PC-9 (cell line): ENCODE results near the gene RIMBP2. TPM values are rescaled to one million over a fixed set of nuclear protein-coding genes. Genes with fewer than 3 reads are reported as not detected.

Source experiments
- BruUV-seq: library from RNA; stranded (reverse); fragments of 400-500 nt; replicated peaks from 2 replicates; lab custom pipeline; 2021; lab: Mats Ljungman, UMichigan
- CTCF ChIA-PET: fragments of 300-600 bp; sonication (Branson Sonifier 250); formaldehyde crosslinking; loops from one replicate; lab custom pipeline; 2022; ENCODE audit warnings: antibody characterized with exemption; lab: Charles Lee
- POLR2A ChIA-PET: fragments of 300-600 bp; sonication (Branson Sonifier 250); formaldehyde crosslinking; loops from one replicate; lab custom pipeline; 2022; ENCODE audit warnings: antibody characterized with exemption; ENCODE audit not compliant: unreplicated experiment; lab: Charles Lee
- DNase-seq, 2 experiments: peaks; one replicate each; pipeline versions ENCODE4 v3.0.0 to v3.0.0-alpha.2; 2015 to 2022; ENCODE audit warnings: mixed read lengths in 1 of 2
- H2AFZ ChIP-seq: fragments of 200-600 bp; sonication (generic); 2 replicates; pipeline ENCODE4 v1.8.1; 2017; ENCODE audit warnings: antibody characterized with exemption
- H3F3A ChIP-seq: fragments of 200-600 bp; sonication (generic); 2 replicates; pipeline ENCODE4 v1.8.1; 2017; ENCODE audit warnings: antibody characterized with exemption, mild to moderate bottlenecking, low read depth; ENCODE audit not compliant: insufficient read depth
- H3K27ac ChIP-seq: fragments of 200-600 bp; sonication (generic); 2 replicates; pipeline ENCODE4 v1.6.1; 2016; ENCODE audit warnings: mixed run types
- H3K27me3 ChIP-seq: fragments of 200-600 bp; sonication (generic); 2 replicates; pipeline ENCODE4 v1.6.1; 2016; ENCODE audit warnings: low read depth, mixed run types; ENCODE audit not compliant: insufficient read depth
- H3K36me3 ChIP-seq: fragments of 200-600 bp; sonication (generic); 2 replicates; pipeline ENCODE4 v1.6.1; 2016; ENCODE audit warnings: low read depth, mixed run types
- H3K4me1 ChIP-seq: fragments of 200-600 bp; sonication (generic); replicated peaks from 2 replicates; pipeline ENCODE4 v1.6.1; 2016; ENCODE audit warnings: mixed run types; ENCODE audit not compliant: insufficient read depth
- H3K4me2 ChIP-seq: fragments of 200-600 bp; sonication (generic); 2 replicates; pipeline ENCODE4 v1.6.1; 2017; ENCODE audit warnings: mixed run types
- H3K4me3 ChIP-seq: fragments of 200-600 bp; sonication (generic); 2 replicates; pipeline ENCODE4 v1.6.1; 2016; ENCODE audit warnings: mixed run types
- H3K79me2 ChIP-seq: fragments of 200-600 bp; sonication (generic); 2 replicates; pipeline ENCODE4 v1.6.1; 2017; ENCODE audit warnings: low read depth, mixed run types
- H3K9me2 ChIP-seq: fragments of 200-600 bp; sonication (generic); 2 replicates; pipeline ENCODE4 v1.8.1; 2017; ENCODE audit warnings: mild to moderate bottlenecking; ENCODE audit not compliant: insufficient read depth
- H3K9me3 ChIP-seq: fragments of 200-600 bp; sonication (generic); 2 replicates; pipeline ENCODE4 v1.8.1; 2016; ENCODE audit warnings: low read depth; ENCODE audit not compliant: insufficient read depth
- H4K20me1 ChIP-seq: fragments of 200-600 bp; sonication (generic); 2 replicates; pipeline ENCODE4 v1.8.1; 2017; ENCODE audit not compliant: insufficient read depth
- CTCF ChIP-seq: fragments of 200-600 bp; sonication (generic); conservative IDR thresholded peaks from 2 replicates; pipeline ENCODE4 v1.6.1; 2017; ENCODE audit warnings: mixed run types, antibody characterized with exemption, mild to moderate bottlenecking, moderate library complexity
- EZH2 ChIP-seq: fragments of 200-600 bp; sonication (generic); IDR thresholded peaks from 2 replicates; pipeline ENCODE4 v1.8.0; 2017; ENCODE audit warnings: antibody characterized with exemption, low read depth
- intact Hi-C: fragments of 100-400 bp; cut with micrococcal nuclease; formaldehyde crosslinking; loops from one replicate; pipeline ENCODE4 v1.10.0; 2022; ENCODE audit not compliant: unreplicated experiment
- total RNA-seq: library from RNA; stranded (reverse); gene quantifications from 2 replicates; pipeline ENCODE4 v1.2.3, GENCODE V29; 2021

RIMBP2 gene
- total RNA-seq, 1 experiment from 2014 or later = not detected

- Histone ChIP-seq H3F3A (no peaks in the 10 kb centered on the region), H2AFZ (no peak overlapping the region), H3K9me3 (no peaks in the 10 kb centered on the region), H3K27me3 (peaks cover 47% of the 10 kb centered on the region), H4K20me1 (no peaks in the 10 kb centered on the region), H3K36me3 (no peaks in the 10 kb centered on the region), H3K27ac (no peak overlapping the region), H3K4me3 (no peak overlapping the region), H3K4me1 (no peaks in the 10 kb centered on the region), H3K9me2 (no peaks in the 10 kb centered on the region), H3K4me2 (no peak overlapping the region), H3K79me2 (no peaks in the 10 kb centered on the region)
- TF ChIP-seq EZH2 = no peak
- TF ChIP-seq CTCF = no peak
- no TSS peak for BruUV-seq
- DNase-seq = no peak
- intact Hi-C loops = no loop called here
- POLR2A ChIA-PET = no interaction called here
- CTCF ChIA-PET = no interaction called here
Measured at GRCh38 chr12:130436741-130437501, 279.2 kb downstream of the RIMBP2 start.

- no peaks in the 10 kb centered on the region for H3K79me2 ChIP-seq
- no peak for DNase-seq
- H3K9me2 ChIP-seq = no peaks in the 10 kb centered on the region
- H3K4me2 ChIP-seq = no peak overlapping the region
- H3K27ac ChIP-seq = no peak overlapping the region
- ChIA-PET CTCF (no interaction called here), POLR2A (no interaction called here)
- intact Hi-C loops = no loop called here
- H3K4me1 ChIP-seq = no peaks in the 10 kb centered on the region
- no peaks in the 10 kb centered on the region for H4K20me1 ChIP-seq
- no TSS peak for BruUV-seq
- no peak for TF ChIP-seq CTCF
- no peak for TF ChIP-seq EZH2
- peaks cover 54% of the 10 kb centered on the region for H3K27me3 ChIP-seq
- H2AFZ ChIP-seq = no peak overlapping the region
- no peaks in the 10 kb centered on the region for H3K36me3 ChIP-seq
- no peaks in the 10 kb centered on the region for H3K9me3 ChIP-seq
- no peaks in the 10 kb centered on the region for H3F3A ChIP-seq
- no peak overlapping the region for H3K4me3 ChIP-seq
Measured at GRCh38 chr12:130435826-130436225, 280.3 kb downstream of the RIMBP2 start.

- Histone ChIP-seq H3F3A (no peaks in the 10 kb centered on the region), H2AFZ (no peak overlapping the region), H3K27me3 (peaks cover 57% of the 10 kb centered on the region), H3K9me3 (no peaks in the 10 kb centered on the region), H3K79me2 (no peaks in the 10 kb centered on the region), H3K4me3 (no peak overlapping the region), H4K20me1 (no peaks in the 10 kb centered on the region), H3K4me1 (no peaks in the 10 kb centered on the region), H3K27ac (no peak overlapping the region), H3K4me2 (no peak overlapping the region), H3K36me3 (no peaks in the 10 kb centered on the region), H3K9me2 (no peaks in the 10 kb centered on the region)
- ChIA-PET CTCF (no interaction called here), POLR2A (no interaction called here)
- intact Hi-C loops = no loop called here
- no peak for DNase-seq
- no TSS peak for BruUV-seq
- TF ChIP-seq EZH2 = no peak
- no peak for TF ChIP-seq CTCF
Measured at GRCh38 chr12:130435331-130435730, 280.8 kb downstream of the RIMBP2 start.
